HG03097 (cell line): ENCODE measurements around the gene MAP3K6.

Source experiments
- ATAC-seq: cut with Tn5 transposase; IDR thresholded peaks from one replicate; pipeline ENCODE4 v1.9.1; 2021; ENCODE audit not compliant: unreplicated experiment, low FRiP score

The MAP3K6 gene

DNA sequence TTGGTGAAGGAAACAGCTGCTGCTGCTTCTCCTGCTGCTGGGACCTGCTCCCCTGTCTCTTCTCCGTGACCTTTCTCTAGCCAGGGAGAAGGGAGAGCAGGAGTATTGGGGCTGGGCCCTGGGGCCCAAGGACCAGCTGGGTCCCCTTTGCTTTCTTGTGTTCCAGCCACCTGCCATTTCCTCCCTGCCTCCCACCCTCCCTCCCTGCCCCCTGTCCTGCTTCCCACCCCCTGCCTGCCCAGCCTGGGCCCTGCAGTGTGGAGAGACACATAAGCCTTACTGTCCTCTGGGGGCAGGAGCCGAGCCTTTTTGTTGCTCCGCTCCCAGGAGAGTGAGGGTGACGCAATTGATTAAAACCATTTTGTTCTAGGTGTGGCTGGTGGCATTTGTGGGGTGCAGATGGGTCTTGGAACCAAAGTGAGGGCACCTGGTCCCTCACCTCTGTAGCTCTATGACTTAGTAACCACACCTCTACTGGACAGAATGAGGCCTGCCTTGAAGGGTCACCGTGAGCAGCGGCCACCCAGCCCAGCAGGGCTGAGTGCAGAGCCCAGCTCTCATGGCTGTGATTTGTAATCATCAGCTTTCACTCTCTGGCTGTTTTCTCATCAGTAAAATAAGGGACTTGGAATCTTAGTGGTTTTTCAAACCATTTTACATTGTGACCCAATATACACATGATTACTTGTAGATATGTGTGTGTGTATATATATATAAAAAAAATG is 58.7 kb downstream of the MAP3K6 start:
- no peak for ATAC-seq

DNA sequence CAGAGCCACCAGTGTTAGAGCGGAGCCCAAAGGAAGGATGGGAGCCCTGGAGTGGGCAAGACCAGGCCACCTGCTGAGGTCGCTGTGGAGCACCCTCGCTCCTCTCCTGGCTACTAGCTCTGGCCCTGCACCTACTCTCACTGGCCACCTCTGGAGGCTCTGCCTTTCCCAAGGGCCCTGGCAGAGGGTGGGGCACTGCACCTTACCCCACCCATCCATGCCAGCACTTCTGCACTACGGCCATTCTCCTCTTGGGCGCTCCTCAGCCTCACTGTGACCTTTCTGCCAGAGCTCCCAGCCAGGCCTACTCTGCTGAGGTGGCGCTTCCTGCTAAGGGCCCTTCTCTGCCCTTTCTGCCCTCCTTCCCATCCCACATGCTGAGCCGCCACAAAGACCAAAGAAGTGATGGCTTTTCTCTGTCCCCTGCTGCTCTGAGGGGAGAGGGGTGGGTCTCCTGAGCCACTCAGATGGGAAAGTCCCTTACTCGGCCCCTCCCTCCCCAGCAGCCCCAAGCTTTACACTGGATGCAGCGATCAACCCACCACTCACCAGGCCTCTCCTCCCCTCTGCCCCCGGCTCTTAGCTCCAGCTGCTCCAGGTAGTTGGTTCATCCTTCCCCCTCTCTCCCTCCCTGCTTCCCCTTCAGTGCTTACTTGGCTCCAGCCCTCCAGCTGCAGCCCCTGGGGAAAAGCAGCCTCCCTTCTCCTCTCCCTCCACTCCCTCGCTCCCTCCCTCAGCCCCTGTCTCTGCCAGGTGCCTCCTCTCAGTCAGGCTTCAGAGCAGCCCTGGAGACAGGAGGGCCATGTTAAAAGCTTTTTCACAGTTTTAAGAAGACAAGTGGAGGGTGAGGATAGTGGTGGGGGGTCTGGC is 59.6 kb downstream of the MAP3K6 start:
- ATAC-seq: no peak

DNA sequence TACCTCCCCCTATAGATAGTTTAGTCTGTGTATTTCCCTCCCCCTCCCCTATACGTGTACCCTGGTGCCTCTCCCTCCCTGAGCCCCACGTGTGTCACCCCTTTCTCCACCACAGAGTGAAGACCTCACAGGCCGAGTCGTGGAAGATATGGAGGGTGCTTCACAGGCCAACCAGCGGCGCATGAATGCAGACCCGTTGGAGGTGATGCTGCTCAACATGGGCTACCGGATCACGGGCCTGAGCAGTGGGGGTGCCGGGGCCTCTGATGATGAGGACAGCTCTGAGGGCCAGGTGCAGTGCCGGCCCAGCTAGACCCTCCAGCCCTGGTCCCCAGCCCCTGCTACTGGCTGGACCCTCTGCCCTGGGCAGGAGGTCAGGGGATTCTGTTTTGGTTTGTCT is 60.7 kb downstream of the MAP3K6 start:
- ATAC-seq: no peak
